GM21423 (cell line): Measurements from ENCODE around the gene FBRSL1.
"Not testable (repeated sequence)": the region's sequence is repeated elsewhere in the genome, so short reads cannot be mapped to it uniquely, and the experiment has no call there.

Source experiments
- ATAC-seq: cut with Tn5 transposase; IDR thresholded peaks from one replicate; pipeline ENCODE4 v1.9.1; 2021; ENCODE audit warnings: mild to moderate bottlenecking, moderate library complexity; ENCODE audit not compliant: unreplicated experiment

The FBRSL1 gene

GRCh38 chr12:132470397-132470796 is 19.6 kb upstream of the FBRSL1 start:
- ATAC-seq: no peak

GRCh38 chr12:132471011-132471857 is 18.7 kb upstream of the FBRSL1 start:
- peak; percentile 52 for ATAC-seq

- ATAC-seq: no peak
Observed at GRCh38 chr12:132471858-132472255, 18.1 kb upstream of the FBRSL1 start.

GRCh38 chr12:132472386-132472785 is 17.6 kb upstream of the FBRSL1 start:
- ATAC-seq: no peak

- no peak for ATAC-seq
Observed at GRCh38 chr12:132474237-132474741, 15.7 kb upstream of the FBRSL1 start.

- ATAC-seq: not testable (repeated sequence)
Observed at GRCh38 chr12:132474799-132475303, 15.1 kb upstream of the FBRSL1 start.

GRCh38 chr12:132475304-132476037 is 14.5 kb upstream of the FBRSL1 start:
- ATAC-seq: no peak

- no peak for ATAC-seq
Observed at GRCh38 chr12:132476038-132476414, 13.9 kb upstream of the FBRSL1 start.

GRCh38 chr12:132476421-132476820 is 13.5 kb upstream of the FBRSL1 start:
- ATAC-seq: no peak

GRCh38 chr12:132477017-132477702 is 12.8 kb upstream of the FBRSL1 start:
- ATAC-seq: no peak

- ATAC-seq: no peak
Observed at GRCh38 chr12:132477703-132478432, 12.1 kb upstream of the FBRSL1 start.

- ATAC-seq: no peak
Observed at GRCh38 chr12:132478433-132478803, 11.5 kb upstream of the FBRSL1 start.

GRCh38 chr12:132478845-132479244 is 11.1 kb upstream of the FBRSL1 start:
- ATAC-seq: no peak

- no peak for ATAC-seq
Observed at GRCh38 chr12:132479291-132479690, 10.7 kb upstream of the FBRSL1 start.

GRCh38 chr12:132479938-132480622 is 9.9 kb upstream of the FBRSL1 start:
- no peak for ATAC-seq

GRCh38 chr12:132480623-132481132 is 9.3 kb upstream of the FBRSL1 start:
- no peak for ATAC-seq

GRCh38 chr12:132481345-132481744 is 8.6 kb upstream of the FBRSL1 start:
- ATAC-seq: no peak

- no peak for ATAC-seq
Observed at GRCh38 chr12:132481771-132482745, 7.9 kb upstream of the FBRSL1 start.

GRCh38 chr12:132482771-132483170 is 7.2 kb upstream of the FBRSL1 start:
- no peak for ATAC-seq
